Chondrocyte (in vitro differentiated cells): ENCODE measurements around the gene MTCH1. TPM values are rescaled to one million over a fixed set of nuclear protein-coding genes. Genes with fewer than 3 reads are reported as not detected.

ENCODE experiments used
- DNase-seq: peaks from one replicate; pipeline ENCODE4 v3.0.0; 2021; ENCODE audit warnings: mixed read lengths, low spot score
- H3K27ac Mint-ChIP-seq: one replicate; pipeline ENCODE4 v1.8.0; 2021; ENCODE audit warnings: mild to moderate bottlenecking, moderate library complexity, mixed read lengths; ENCODE audit not compliant: unreplicated experiment
- H3K27me3 Mint-ChIP-seq: 2 replicates; pipeline ENCODE4 v1.8.0; 2021; ENCODE audit warnings: low read depth, mixed read lengths
- H3K36me3 Mint-ChIP-seq: 2 replicates; pipeline ENCODE4 v1.8.0; 2021; ENCODE audit warnings: low read depth, mixed read lengths
- H3K4me1 Mint-ChIP-seq: 2 replicates; pipeline ENCODE4 v1.8.0; 2021; ENCODE audit warnings: low read depth, mild to moderate bottlenecking, mixed read lengths
- H3K4me3 Mint-ChIP-seq: one replicate; pipeline ENCODE4 v1.8.0; 2021; ENCODE audit warnings: mild to moderate bottlenecking, moderate library complexity, mixed read lengths; ENCODE audit not compliant: unreplicated experiment
- H3K9me3 Mint-ChIP-seq: 2 replicates; pipeline ENCODE4 v1.8.0; 2021; ENCODE audit warnings: low read depth, mixed read lengths
- total RNA-seq: library from RNA; stranded (reverse); gene quantifications from 3 replicates; pipeline ENCODE4 v1.2.1, GENCODE V29; 2021
- TF ChIP-seq, protein P1 (sequence below): fragments of 200-600 bp; sonication (generic); IDR thresholded peaks from 2 replicates; pipeline ENCODE4 v1.5.0; 2021; ENCODE audit warnings: antibody characterized with exemption, mild to moderate bottlenecking, moderate library complexity

Gene MTCH1
- total RNA-seq, 1 donor from 2014 or later = 188 TPM

DNA sequence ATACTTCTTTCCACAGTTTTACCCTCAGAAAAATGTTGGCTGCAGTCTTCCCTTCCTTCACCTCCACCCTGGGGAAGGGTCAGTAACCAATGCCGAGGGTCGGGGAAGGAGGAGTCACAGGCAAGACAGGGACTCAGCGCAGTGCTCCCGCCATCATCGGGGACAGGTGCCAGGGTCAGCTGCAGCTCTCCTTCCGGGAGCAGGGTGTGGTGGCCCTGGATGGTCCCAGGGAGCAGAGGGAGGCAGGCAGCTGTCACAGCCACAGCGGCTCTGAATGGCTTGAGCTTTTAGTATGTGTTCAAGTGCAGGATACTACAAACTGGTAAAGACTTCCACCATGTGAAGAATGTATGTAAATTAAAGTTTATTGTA lies 57.5 kb downstream of the MTCH1 start:
- no peak for DNase-seq
- H3K4me1 Mint-ChIP-seq = peaks cover 85% of the 10 kb centered on the region
- TF ChIP-seq, protein P1, sequence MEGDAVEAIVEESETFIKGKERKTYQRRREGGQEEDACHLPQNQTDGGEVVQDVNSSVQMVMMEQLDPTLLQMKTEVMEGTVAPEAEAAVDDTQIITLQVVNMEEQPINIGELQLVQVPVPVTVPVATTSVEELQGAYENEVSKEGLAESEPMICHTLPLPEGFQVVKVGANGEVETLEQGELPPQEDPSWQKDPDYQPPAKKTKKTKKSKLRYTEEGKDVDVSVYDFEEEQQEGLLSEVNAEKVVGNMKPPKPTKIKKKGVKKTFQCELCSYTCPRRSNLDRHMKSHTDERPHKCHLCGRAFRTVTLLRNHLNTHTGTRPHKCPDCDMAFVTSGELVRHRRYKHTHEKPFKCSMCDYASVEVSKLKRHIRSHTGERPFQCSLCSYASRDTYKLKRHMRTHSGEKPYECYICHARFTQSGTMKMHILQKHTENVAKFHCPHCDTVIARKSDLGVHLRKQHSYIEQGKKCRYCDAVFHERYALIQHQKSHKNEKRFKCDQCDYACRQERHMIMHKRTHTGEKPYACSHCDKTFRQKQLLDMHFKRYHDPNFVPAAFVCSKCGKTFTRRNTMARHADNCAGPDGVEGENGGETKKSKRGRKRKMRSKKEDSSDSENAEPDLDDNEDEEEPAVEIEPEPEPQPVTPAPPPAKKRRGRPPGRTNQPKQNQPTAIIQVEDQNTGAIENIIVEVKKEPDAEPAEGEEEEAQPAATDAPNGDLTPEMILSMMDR = no peak
- peaks cover 3% of the 10 kb centered on the region for H3K36me3 Mint-ChIP-seq
- peak overlapping the region; percentile 95 for H3K27ac Mint-ChIP-seq
- H3K9me3 Mint-ChIP-seq = no peaks in the 10 kb centered on the region
- H3K27me3 Mint-ChIP-seq = no peaks in the 10 kb centered on the region
- H3K4me3 Mint-ChIP-seq = no peak overlapping the region

- H3K9me3 Mint-ChIP-seq = no peaks in the 10 kb centered on the region
- H3K4me1 Mint-ChIP-seq = peaks cover 79% of the 10 kb centered on the region
- peaks cover 3% of the 10 kb centered on the region for H3K36me3 Mint-ChIP-seq
- peak overlapping the region; percentile 95 for H3K27ac Mint-ChIP-seq
- H3K27me3 Mint-ChIP-seq = no peaks in the 10 kb centered on the region
- no peak overlapping the region for H3K4me3 Mint-ChIP-seq
- DNase-seq = no peak
- TF ChIP-seq, protein P1 = no peak
Observed at GRCh38 chr6:36927691-36928546, 58.1 kb downstream of the MTCH1 start.

DNA sequence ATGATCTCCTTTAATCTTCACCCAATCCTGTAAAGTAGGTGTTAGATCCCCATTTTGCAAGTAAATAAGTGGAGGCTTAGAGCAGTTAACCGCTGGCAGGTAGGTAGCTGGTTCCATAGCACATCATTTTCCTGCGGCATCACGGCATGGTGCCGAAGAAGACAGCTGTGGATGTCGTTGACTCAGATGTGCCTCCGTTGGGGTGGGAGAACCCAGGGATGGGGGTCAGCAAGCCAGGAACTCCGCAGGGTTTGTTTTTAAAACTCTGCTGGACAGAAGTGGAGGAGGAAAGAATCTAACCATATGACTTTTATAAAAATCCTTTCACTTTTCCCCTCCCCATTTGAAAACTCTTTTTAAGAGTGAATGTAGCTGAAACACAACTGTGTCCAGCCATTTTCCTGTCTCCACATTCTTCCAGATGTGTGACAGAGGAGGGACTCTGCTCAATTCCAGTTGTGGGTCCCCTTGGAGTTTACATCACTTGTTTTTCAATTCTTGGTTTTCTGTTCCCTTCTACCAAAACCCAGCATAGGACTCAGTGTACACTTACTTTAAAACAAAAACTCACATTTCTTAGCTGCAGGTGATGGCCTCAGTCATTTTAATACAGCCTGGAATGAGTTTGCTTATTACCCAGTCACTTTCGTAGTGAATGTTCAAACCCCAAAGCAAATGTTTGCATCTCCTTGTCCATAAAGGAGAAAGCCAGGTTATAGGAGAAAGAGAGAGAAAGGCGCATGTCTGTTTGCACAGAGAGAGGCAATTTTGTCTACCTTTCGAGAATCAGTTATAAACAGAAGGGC lies 59.1 kb downstream of the MTCH1 start:
- Mint-ChIP-seq H3K4me1 (peaks cover 69% of the 10 kb centered on the region), H3K9me3 (no peaks in the 10 kb centered on the region), H3K27ac (peak overlapping the region; percentile 95), H3K27me3 (no peaks in the 10 kb centered on the region), H3K36me3 (peaks cover 6% of the 10 kb centered on the region), H3K4me3 (peak overlapping the region; percentile 38)
- TF ChIP-seq, protein P1 = no peak
- DNase-seq = no peak

DNA sequence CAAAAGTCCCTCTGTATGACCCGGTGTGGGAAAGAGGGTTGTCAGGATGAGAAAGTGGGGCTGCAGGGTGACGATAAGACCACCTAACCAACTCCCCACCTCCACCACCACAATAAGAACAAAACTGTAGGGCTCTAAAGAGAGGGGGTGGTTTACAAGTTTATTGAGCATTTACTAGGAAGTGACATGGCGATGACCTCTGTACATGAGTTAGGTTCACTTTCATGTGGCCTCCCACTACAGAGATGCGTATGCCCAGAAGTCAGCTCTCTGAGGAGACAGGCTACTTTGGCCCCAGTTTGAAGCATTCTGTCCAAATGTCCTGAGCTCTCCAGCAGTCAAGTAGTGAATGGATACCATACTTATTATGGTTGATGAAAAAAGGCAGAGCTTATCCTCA lies 60.2 kb downstream of the MTCH1 start:
- H3K36me3 Mint-ChIP-seq = peaks cover 7% of the 10 kb centered on the region
- no peaks in the 10 kb centered on the region for H3K9me3 Mint-ChIP-seq
- H3K4me1 Mint-ChIP-seq = peaks cover 69% of the 10 kb centered on the region
- H3K4me3 Mint-ChIP-seq = no peak overlapping the region
- peak overlapping the region; percentile 51 for H3K27ac Mint-ChIP-seq
- no peaks in the 10 kb centered on the region for H3K27me3 Mint-ChIP-seq
- TF ChIP-seq, protein P1 = no peak
- DNase-seq = no peak

DNA sequence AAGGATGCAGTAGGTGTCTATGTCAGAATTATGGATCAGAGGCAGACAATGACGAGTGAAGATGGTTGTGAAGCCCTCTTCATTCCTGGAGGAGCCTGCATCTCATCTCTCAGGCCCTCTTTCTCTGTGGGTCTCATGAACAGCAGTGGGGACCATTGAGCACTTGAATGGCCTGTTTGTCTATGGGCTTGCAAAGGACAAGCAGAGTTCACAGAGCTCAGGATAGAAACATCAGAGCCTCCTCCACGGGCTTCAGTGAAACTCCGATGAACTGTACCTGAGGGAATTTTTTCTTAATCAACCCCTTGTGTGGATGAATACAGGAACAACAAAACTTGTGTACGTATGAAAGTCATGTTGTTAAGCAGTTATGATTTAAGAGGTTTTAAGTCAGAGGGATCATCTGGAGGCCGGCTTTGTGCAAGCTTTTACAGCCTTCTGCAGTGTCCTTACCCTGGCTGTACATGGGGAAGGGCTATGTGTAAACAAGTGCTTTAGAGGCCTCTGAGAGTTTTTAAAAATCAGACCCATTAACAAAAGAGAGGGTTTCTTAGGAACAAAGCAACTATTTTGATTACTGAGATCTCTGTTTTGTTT lies 61.1 kb downstream of the MTCH1 start:
- DNase-seq = no peak
- Mint-ChIP-seq H3K4me3 (no peak overlapping the region), H3K36me3 (peaks cover 9% of the 10 kb centered on the region), H3K27me3 (no peaks in the 10 kb centered on the region), H3K9me3 (no peaks in the 10 kb centered on the region), H3K27ac (no peak overlapping the region), H3K4me1 (peaks cover 61% of the 10 kb centered on the region)
- TF ChIP-seq, protein P1 = no peak
